ENCODE data around the gene TOR3A.

Gene TOR3A

GRCh38 chr1:179077396-179077795, 4.5 kb upstream of the TOR3A start:
- no peak for DNase-seq

- peak; percentile 23 for DNase-seq
Measured at GRCh38 chr1:179079113-179079761, 2.6 kb upstream of the TOR3A start.

- peak; percentile 24 for DNase-seq
Measured at GRCh38 chr1:179080866-179081686, 794 bp upstream of the TOR3A start.

- DNase-seq: peak; percentile 34
Measured at GRCh38 chr1:179082333-179082998, 596 bp downstream of the TOR3A start.

DNA sequence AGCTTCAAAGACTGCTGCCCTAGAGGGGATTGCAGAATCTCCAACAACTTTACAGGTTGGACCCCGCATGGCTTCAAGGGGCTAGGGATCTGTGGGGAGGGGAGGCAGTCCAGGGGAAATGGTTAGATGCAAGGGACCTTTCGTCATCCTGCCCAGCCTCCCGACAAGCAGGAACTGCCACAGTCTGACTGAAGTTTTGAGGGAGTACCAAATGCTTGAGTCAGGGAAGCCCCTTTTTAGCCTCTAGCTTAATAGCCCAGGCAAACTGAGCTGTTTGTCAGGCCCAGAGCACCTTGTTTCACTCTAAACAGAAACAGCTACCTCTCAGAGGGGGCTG, 1.1 kb downstream of the TOR3A start:
- no peak for DNase-seq

DNA sequence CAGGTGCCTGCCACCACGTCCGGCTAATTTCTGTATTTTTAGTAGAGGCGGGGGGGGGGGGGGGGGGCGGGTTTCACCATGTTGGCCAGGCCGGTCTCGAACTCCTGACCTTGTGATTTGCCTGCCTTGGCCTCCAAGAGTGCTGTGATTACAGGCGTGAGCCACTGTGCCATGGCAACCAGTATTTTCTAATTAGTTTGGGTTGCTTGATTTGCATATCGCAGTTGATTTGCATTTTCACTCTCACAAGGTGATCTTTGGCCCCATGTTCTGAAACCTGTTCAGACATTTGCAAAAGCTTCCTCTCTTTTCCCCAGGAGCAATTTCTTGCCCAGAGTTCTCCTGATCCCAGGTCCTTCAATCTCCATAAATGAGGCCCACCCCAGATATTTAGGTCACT, 1.7 kb downstream of the TOR3A start:
- DNase-seq: no peak

- no peak for DNase-seq
Measured at GRCh38 chr1:179087665-179088064, 5.8 kb downstream of the TOR3A start.

GRCh38 chr1:179089827-179090482, 8.1 kb downstream of the TOR3A start:
- no peak for DNase-seq

- no peak for DNase-seq
Measured at GRCh38 chr1:179090522-179090921, 8.7 kb downstream of the TOR3A start.

DNA sequence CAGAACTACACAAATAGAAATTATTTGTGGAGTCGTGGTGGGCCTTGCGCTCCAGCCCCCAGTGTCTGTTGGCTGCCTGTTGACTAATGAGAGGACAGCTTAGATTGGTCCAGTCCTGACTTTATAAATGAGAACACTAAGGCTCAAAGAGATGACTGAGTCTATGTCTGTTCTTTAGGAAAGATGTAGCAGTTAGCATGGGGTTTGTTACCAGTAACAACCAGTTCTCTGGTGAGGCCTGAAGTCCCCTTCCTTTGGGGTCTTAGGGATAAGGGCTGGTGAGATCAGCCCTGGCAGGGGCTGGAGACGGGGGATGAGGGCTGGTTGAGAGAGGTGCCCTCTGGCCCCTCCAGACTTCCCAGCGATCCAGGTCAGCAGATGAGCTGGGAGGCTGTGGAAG, 9.1 kb downstream of the TOR3A start:
- no peak for DNase-seq

GRCh38 chr1:179091691-179092165, 9.9 kb downstream of the TOR3A start:
- DNase-seq: no peak

DNA sequence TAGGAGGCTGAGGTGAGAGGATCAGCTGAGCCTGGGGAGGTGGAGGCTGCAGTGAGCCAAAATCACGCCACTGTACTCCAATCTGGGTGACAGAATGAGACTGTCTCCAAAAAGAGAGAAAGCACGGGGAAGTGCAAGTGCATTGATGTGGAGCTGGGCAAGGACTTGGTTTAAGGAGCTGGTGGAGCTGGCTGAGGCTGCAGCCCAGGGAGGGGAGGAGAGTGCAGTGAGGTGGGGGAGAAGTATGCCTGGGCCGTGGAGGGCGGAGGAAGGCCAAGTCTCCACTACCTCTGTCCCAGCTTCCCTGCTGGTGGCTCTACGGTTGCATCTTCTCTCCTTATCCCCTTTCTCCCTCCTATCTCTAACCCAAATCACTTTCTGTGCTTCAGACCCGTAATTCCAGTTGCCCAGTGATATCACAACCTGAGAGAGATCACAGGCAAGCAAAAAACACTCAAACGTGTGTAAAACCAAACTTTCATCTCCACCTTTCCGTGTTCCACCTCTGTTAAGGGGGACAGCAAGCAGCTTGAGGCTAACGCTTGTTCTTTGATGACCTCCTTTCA, 11.1 kb downstream of the TOR3A start:
- DNase-seq: no peak

DNA sequence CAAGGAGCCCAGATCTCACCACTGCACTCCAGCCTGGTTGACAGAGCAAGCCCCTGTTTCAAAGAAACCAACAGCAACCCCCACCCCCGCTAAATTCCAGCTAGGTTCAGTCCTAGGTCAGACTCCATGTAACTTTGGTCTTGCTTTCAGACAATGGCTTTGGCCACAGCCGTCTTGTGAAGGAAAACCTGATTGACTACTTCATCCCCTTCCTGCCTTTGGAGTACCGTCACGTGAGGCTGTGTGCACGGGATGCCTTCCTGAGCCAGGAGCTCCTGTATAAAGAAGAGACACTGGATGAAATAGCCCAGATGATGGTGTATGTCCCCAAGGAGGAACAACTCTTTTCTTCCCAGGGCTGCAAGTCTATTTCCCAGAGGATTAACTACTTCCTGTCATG, 12.9 kb downstream of the TOR3A start:
- no peak for DNase-seq

GRCh38 chr1:179095377-179095776, 13.5 kb downstream of the TOR3A start:
- DNase-seq: no peak

- no peak for DNase-seq
Measured at GRCh38 chr1:179095924-179096323, 14.1 kb downstream of the TOR3A start.

DNA sequence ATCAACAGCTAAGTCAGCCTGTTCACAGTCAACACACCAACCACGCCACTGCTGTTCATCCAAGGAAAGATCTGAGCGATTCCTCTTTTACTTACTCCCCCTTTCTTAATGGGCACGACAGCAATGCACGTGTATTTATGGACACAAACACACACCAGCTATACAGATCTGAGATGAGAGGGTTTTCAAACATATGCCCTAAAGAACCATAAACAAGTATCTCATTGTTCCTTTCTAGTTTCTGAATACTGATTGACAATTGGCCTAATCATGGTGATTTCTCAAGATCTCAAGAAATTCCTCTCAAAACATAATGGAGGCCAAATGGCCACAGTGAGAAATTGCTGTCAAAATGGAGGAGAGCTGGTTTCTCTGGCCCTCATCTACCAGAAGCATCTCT, 18.0 kb downstream of the TOR3A start:
- no peak for DNase-seq

DNA sequence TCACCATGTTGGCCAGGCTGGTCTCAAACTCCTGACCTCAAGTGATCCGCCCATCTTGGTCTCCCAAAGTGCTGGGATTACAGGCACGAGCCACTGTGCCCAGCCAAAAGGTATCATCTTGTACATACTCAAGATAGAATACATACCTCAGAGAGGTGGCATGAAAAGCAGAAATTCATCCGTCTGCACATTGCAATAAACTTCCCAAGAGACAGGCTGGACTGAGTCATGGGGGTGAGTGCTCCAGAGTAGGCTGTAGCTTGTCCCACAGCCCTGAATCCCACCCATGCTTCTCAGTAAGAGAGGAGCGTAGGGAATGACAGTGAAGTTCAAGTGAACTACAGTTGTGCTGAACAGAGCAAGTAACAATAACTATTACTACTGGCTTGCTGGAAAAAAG, 19.7 kb downstream of the TOR3A start:
- no peak for DNase-seq

GRCh38 chr1:179103999-179104398, 22.1 kb downstream of the TOR3A start:
- DNase-seq: no peak

DNA sequence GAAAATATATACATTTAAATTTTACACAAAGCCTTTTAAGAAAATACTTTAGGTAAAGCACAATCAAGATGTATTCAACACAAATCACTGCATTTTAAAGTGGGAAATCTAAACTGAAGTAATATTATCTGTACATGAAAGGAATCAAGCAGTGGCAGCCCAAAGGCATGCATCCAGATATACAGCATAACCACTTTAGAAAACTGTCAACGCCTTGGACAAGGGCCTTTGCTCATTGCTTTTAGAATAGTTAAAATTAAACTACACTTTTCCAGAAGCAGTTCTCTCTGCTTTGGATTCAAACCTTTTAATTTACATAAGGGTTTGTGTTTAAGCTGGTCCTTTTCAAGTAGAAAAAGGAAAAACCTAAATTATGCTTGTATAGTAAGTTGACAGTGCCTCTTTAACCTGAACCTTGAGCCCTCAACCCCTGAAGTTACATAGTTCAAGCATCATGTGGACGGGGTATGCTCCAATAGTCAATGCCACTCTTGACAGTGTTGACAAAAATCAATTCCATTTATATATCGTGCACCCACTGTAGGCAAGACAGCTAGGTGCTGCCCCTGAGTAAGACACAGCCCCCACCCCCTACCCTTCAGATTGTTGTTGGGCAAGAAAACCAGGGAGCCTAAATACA, 22.9 kb downstream of the TOR3A start:
- DNase-seq: no peak

GRCh38 chr1:179105393-179105792, 23.5 kb downstream of the TOR3A start:
- no peak for DNase-seq

GRCh38 chr1:179107706-179108629, 26.1 kb downstream of the TOR3A start:
- DNase-seq: no peak
